HG02610 (cell line): Measurements from ENCODE around the gene SLC6A12.

ENCODE experiments used
- ATAC-seq: cut with Tn5 transposase; IDR thresholded peaks from one replicate; pipeline ENCODE4 v1.9.1; 2021; ENCODE audit warnings: mild to moderate bottlenecking, moderate library complexity; ENCODE audit not compliant: unreplicated experiment

Gene SLC6A12

GRCh38 chr12:167959-168600 is 45.9 kb downstream of the SLC6A12 start:
- no peak for ATAC-seq

DNA sequence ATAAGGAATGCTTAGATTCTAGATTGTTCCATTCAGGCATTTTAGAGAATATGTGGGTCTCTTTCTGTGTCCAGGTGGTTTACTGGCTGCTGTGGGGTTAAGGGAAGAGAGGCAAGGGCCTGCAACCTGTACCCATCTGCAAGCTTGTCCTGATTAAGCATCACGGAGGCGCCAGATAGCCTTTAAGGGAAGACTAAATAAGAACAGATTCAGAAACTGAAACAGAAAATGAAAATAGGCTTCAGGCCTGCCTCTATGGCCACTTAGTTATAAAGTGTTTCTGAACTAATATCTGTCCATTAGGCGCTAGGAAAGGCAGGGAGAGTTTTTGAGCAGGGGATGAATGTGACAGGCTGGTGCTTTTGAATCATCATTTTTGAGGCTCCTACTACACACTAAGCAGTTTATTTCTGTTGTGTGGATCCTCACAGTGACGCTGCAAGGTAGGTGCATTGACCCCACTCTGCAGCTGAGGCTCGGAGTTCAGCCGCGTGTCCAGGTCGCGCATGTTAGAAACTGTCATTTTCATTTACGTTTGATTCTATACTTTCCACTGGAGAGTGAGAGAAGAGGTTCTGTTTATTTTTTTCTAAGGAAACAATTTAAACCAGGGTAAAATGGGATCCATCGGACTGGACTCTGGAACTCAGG is 47.4 kb downstream of the SLC6A12 start:
- ATAC-seq: no peak

GRCh38 chr12:165862-166368 is 48.0 kb downstream of the SLC6A12 start:
- no peak for ATAC-seq

GRCh38 chr12:164207-164606 is 49.8 kb downstream of the SLC6A12 start:
- ATAC-seq: no peak

- ATAC-seq: no peak
Measured at GRCh38 chr12:163406-163986, 50.5 kb downstream of the SLC6A12 start.

- no peak for ATAC-seq
Measured at GRCh38 chr12:162467-163307, 51.3 kb downstream of the SLC6A12 start.

- ATAC-seq: no peak
Measured at GRCh38 chr12:161823-162222, 52.1 kb downstream of the SLC6A12 start.

- no peak for ATAC-seq
Measured at GRCh38 chr12:160858-161257, 53.1 kb downstream of the SLC6A12 start.

- ATAC-seq: no peak
Measured at GRCh38 chr12:159156-159782, 54.7 kb downstream of the SLC6A12 start.

- no peak for ATAC-seq
Measured at GRCh38 chr12:157644-158043, 56.3 kb downstream of the SLC6A12 start.

DNA sequence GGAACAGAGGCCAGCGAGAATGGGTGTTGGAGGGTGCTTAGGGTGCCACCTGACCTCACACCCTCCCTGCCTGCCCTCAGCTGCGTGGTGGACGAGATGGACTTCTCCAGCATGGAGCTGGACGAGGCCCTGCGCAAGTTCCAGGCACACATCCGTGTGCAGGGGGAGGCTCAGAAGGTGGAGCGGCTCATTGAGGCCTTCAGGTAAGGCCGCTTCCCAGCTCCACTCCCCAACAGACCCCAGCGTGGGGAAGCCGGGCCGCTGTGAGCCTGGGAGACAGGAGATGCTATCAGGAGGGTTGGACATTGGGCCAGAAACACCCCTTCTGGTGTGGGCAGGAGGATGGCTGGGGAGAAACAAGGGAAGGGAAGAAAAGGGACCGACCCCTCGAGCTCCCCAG is 57.0 kb downstream of the SLC6A12 start:
- ATAC-seq: no peak

DNA sequence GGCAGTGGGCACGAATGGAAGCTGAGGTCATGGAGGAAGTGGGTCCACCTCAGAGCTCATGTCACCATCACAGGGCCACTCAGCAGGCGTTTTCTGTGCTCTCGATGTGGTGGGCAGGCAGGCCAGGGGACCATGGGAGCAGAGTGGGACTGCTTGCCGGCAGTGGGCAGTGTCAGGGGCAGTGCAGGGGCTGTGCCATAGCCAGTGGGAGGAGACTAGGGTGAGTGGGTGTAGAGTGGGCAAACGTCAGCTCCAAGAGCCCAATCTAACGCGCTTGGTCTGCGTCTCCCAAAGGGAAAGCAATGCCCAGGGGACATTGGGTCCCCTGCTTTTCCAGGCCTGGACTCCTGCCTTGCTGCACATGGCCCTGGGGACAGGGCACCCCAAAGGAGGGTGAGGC is 58.3 kb downstream of the SLC6A12 start:
- ATAC-seq: no peak

GRCh38 chr12:155006-155405 is 59.0 kb downstream of the SLC6A12 start:
- ATAC-seq: no peak

DNA sequence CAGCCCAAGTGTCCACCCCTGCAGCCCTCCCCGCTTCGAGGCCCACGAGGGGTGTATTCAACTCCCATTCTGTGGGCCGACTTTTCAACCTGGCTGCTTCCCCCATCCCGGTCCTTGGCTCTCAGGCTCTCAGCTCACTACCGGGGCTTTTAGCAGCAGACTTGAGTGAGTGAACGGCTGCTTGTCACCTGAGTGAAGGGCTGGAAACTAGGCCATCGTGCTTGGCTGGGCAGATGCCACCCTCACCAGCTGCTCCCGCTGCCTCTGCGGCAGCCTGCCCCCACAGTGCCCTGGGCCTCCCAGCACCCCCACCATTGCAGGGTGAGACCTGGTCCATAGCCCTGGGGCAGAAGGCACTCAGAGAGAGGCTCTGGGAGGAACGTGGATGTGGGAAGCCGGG is 59.9 kb downstream of the SLC6A12 start:
- ATAC-seq: no peak

- peak; percentile 55 for ATAC-seq
Measured at GRCh38 chr12:153080-153746, 60.7 kb downstream of the SLC6A12 start.

DNA sequence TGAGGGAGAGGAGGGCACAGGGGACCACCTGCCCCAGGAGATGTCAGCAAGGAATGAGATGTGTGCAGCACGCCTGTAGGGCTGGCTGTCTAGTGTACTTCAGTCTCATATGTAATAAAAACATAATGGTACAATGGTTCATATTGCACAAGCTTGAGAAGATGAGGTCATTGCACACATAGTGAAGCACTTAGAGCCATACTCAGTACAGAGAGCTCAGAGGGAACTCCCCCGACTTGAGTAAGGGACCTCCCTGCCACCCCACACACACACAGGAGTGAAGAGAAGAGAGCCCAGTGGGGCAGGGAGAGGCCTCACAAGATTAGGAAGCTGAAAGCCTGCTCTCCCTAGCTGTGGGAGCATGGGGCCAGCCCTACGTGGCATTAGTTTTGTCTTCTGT is 61.5 kb downstream of the SLC6A12 start:
- ATAC-seq: no peak

DNA sequence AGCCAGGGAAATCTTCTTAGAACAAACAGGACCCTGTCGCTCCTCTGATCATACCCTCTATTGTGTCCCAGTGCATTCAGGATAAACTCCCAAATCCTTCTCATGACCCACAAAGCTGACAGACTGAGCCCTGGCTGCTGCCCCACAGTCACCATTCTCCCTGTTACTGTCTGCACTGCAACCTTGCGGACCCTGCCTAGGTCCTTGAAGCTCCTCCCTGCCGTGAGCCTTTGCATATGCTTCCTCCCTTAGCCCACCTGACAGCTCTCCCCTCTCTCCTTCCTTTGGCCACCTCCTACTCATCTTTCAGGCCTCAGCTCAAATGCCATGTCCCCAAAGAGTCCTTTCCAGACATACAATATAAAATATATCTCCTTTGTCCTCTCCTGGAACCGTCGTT is 62.4 kb downstream of the SLC6A12 start:
- no peak for ATAC-seq

GRCh38 chr12:148676-149416 is 65.1 kb downstream of the SLC6A12 start:
- no peak for ATAC-seq

- no peak for ATAC-seq
Measured at GRCh38 chr12:147242-147641, 66.7 kb downstream of the SLC6A12 start.
